GM18861 (cell line): ENCODE measurements around the gene FUBP3.

Experiments
- ATAC-seq: cut with Tn5 transposase; IDR thresholded peaks from one replicate; pipeline ENCODE4 v1.9.1; 2021; ENCODE audit not compliant: unreplicated experiment

Gene FUBP3

GRCh38 chr9:130578865-130579737 is at the start of gene FUBP3:
TSS of gene FUBP3 (plus strand) at chr9:130579577. CDS start at chr9:130579681, 104 bp downstream.
- peak; percentile 78 for ATAC-seq

GRCh38 chr9:130530938-130531337 is 48.4 kb upstream of the FUBP3 start:
- ATAC-seq, result no peak

GRCh38 chr9:130531670-130532069 is 47.7 kb upstream of the FUBP3 start:
- no peak for ATAC-seq

GRCh38 chr9:130532426-130533080 is 46.8 kb upstream of the FUBP3 start:
- ATAC-seq, result no peak

- no peak for ATAC-seq
Measured at GRCh38 chr9:130535818-130536521, 43.4 kb upstream of the FUBP3 start.

GRCh38 chr9:130536701-130537107 is 42.7 kb upstream of the FUBP3 start:
- ATAC-seq, result no peak

GRCh38 chr9:130537346-130538050 is 41.9 kb upstream of the FUBP3 start:
- ATAC-seq, result no peak

GRCh38 chr9:130539420-130540223 is 39.8 kb upstream of the FUBP3 start:
- no peak for ATAC-seq

- ATAC-seq, result no peak
Measured at GRCh38 chr9:130541533-130541932, 37.8 kb upstream of the FUBP3 start.

GRCh38 chr9:130542038-130542437 is 37.3 kb upstream of the FUBP3 start:
- no peak for ATAC-seq

GRCh38 chr9:130542457-130543228 is 36.7 kb upstream of the FUBP3 start:
- ATAC-seq, result no peak

- no peak for ATAC-seq
Measured at GRCh38 chr9:130543368-130543767, 36.0 kb upstream of the FUBP3 start.

- ATAC-seq, result no peak
Measured at GRCh38 chr9:130543859-130544258, 35.5 kb upstream of the FUBP3 start.

- ATAC-seq, result no peak
Measured at GRCh38 chr9:130544364-130544763, 35.0 kb upstream of the FUBP3 start.

- no peak for ATAC-seq
Measured at GRCh38 chr9:130548103-130548502, 31.3 kb upstream of the FUBP3 start.

- no peak for ATAC-seq
Measured at GRCh38 chr9:130549093-130549735, 30.2 kb upstream of the FUBP3 start.

GRCh38 chr9:130554606-130555005 is 24.8 kb upstream of the FUBP3 start:
- no peak for ATAC-seq

GRCh38 chr9:130555061-130555460 is 24.3 kb upstream of the FUBP3 start:
- no peak for ATAC-seq

GRCh38 chr9:130555968-130556367 is 23.4 kb upstream of the FUBP3 start:
- ATAC-seq, result no peak
